ENCODE results near the gene P4HA3. TPM values are rescaled to one million over a fixed set of nuclear protein-coding genes. Genes with fewer than 3 reads are reported as not detected.

The P4HA3 gene
- total RNA-seq, result 36.9 and 39.1 TPM in 2 replicates

GRCh38 chr11:74311352-74311926, at the start of gene P4HA3:
Gene P4HA3, minus strand, starts transcription at chr11:74311640. Its CDS starts 29 bp downstream, at chr11:74311611.

Other genes starting within 250 kb of the P4HA3 start
- gene C2CD3, start 140.6 kb downstream of the P4HA3 start, total RNA-seq, result 12.1 and 14.8 TPM in 2 replicates
- gene PPME1, start 140.4 kb downstream of the P4HA3 start, total RNA-seq, result 48.0 and 49.3 TPM in 2 replicates
- gene PGM2L1, start 86.8 kb upstream of the P4HA3 start, total RNA-seq, result 7.0 and 10.6 TPM in 2 replicates
- gene KCNE3, start 155.9 kb upstream of the P4HA3 start, total RNA-seq, result 2.6 and 3.5 TPM in 2 replicates
- gene LIPT2, start 182.1 kb upstream of the P4HA3 start, total RNA-seq, result 1.5 and 1.6 TPM in 2 replicates